ENCODE data around the gene NPL.

- TF ChIP-seq POLR2A (IDR thresholded peaks at IDR 0.05; ENCODE audit: low read depth, low read length) (no peak), POLR2AphosphoS5 (IDR thresholded peaks at IDR 0.05; ENCODE audit: low read depth, low read length) (no peak), TAF1 (IDR thresholded peaks at IDR 0.05; ENCODE audit: borderline replicate concordance, low read depth, low read length) (no peak)
Observed at GRCh38 chr1:182754087-182754486, 35.5 kb upstream of the NPL start.

All from GM12892 (cell line).